CD14-positive monocyte (primary cell): ENCODE data around the gene CLBA1. TPM values are rescaled to one million over a fixed set of nuclear protein-coding genes. Genes with fewer than 3 reads are reported as not detected.

Experiments used
- DNase-seq, 3 donors: peaks; one replicate each; pipeline ENCODE4 v3.0.0-alpha.2; 2011 to 2022
- H2AFZ ChIP-seq: 2 replicates; pipeline ENCODE4 v1.6.0; 2012; ENCODE audit warnings: mild to moderate bottlenecking, low read depth, low read length, inconsistent platforms; ENCODE audit not compliant: insufficient read depth, poor library complexity, severe bottlenecking
- H3K27ac ChIP-seq, 2 donors: 1 replicate in 1 of 2; 2 replicates in 1 of 2; pipeline ENCODE4 v1.5.1; 2012 to 2013; ENCODE audit warnings: low read length in 2 of 2, control low read depth in 1 of 2, inconsistent platforms in 1 of 2, low read depth in 1 of 2, mild to moderate bottlenecking in 1 of 2
- H3K27me3 ChIP-seq, 2 donors: one replicate each; pipeline versions ENCODE4 v1.6.0 to v1.6.1; 2011 to 2013; ENCODE audit warnings: low read length in 2 of 2; ENCODE audit not compliant: control insufficient read depth in 2 of 2, insufficient read depth in 2 of 2
- H3K36me3 ChIP-seq, 2 donors: replicated peaks in 1 of 2; 1 replicate in 1 of 2; 2 replicates in 1 of 2; pipeline versions ENCODE4 v1.5.1 to v1.6.1; 2012 to 2013; ENCODE audit warnings: low read length in 2 of 2, control low read depth in 1 of 2, inconsistent platforms in 1 of 2, mild to moderate bottlenecking in 1 of 2; ENCODE audit not compliant: insufficient read depth in 2 of 2, control insufficient read depth in 1 of 2
- H3K4me1 ChIP-seq, 2 donors: 1 replicate in 1 of 2; 2 replicates in 1 of 2; pipeline versions ENCODE4 v1.5.1 to v1.6.1; 2012 to 2013; ENCODE audit warnings: low read length in 2 of 2, control low read depth in 1 of 2, inconsistent platforms in 1 of 2, mild to moderate bottlenecking in 1 of 2, moderate library complexity in 1 of 2; ENCODE audit not compliant: insufficient read depth in 2 of 2, control insufficient read depth in 1 of 2
- H3K4me2 ChIP-seq: replicated peaks from 2 replicates; pipeline ENCODE3; 2012; ENCODE audit warnings: low read length, moderate library complexity, mild to moderate bottlenecking; ENCODE audit not compliant: poor library complexity, severe bottlenecking; ENCODE audit errors: extremely low read depth
- H3K4me3 ChIP-seq, 3 experiments: fragments of 200-600 bp in 1 of 3; sonication (generic) in 1 of 3; replicated peaks in 1 of 3; 1 replicate in 2 of 3; 2 replicates in 1 of 3; pipeline ENCODE4 v1.5.1; 2011 to 2013; ENCODE audit warnings: low read length in 3 of 3, mild to moderate bottlenecking in 3 of 3, control low read depth in 2 of 3, low read depth in 2 of 3, inconsistent platforms in 1 of 3, moderate library complexity in 1 of 3
- H3K79me2 ChIP-seq: 2 replicates; pipeline ENCODE4 v1.6.0; 2012; ENCODE audit warnings: mild to moderate bottlenecking, control low read depth, inconsistent platforms, low read length, moderate library complexity; ENCODE audit not compliant: insufficient read depth
- H3K9ac ChIP-seq: 2 replicates; pipeline ENCODE4 v1.6.0; 2017; ENCODE audit warnings: low read length, mild to moderate bottlenecking; ENCODE audit not compliant: insufficient read depth, poor library complexity, severe bottlenecking
- H3K9me3 ChIP-seq, 2 donors: replicated peaks in 1 of 2; 1 replicate in 1 of 2; 2 replicates in 1 of 2; pipeline versions ENCODE4 v1.5.1 to v1.6.1; 2012 to 2013; ENCODE audit warnings: low read length in 2 of 2, control low read depth in 1 of 2; ENCODE audit not compliant: control insufficient read depth in 1 of 2, insufficient read depth in 1 of 2
- H4K20me1 ChIP-seq: 2 replicates; pipeline ENCODE4 v1.6.0; 2012; ENCODE audit warnings: mild to moderate bottlenecking, low read length, control low read depth, moderate library complexity; ENCODE audit not compliant: insufficient read depth
- H3K27ac Mint-ChIP-seq, 7 donors: one replicate each; pipeline ENCODE4 v1.8.0; 2020; ENCODE audit warnings: mild to moderate bottlenecking in 7 of 7, mixed read lengths in 7 of 7, moderate library complexity in 6 of 7, inconsistent platforms in 2 of 7
- H3K27me3 Mint-ChIP-seq, 3 donors: one replicate each; pipeline ENCODE4 v1.8.0; 2021 to 2022; ENCODE audit warnings: low read depth in 3 of 3, mild to moderate bottlenecking in 3 of 3, mixed read lengths in 3 of 3, moderate library complexity in 3 of 3, inconsistent platforms in 1 of 3
- H3K36me3 Mint-ChIP-seq, 2 donors: one replicate each; pipeline ENCODE4 v1.8.0; 2020; ENCODE audit warnings: mixed read lengths in 2 of 2, inconsistent platforms in 1 of 2, mild to moderate bottlenecking in 1 of 2
- H3K4me1 Mint-ChIP-seq: one replicate; pipeline ENCODE4 v1.8.0; 2020; ENCODE audit warnings: mild to moderate bottlenecking, mixed read lengths
- H3K4me3 Mint-ChIP-seq, 2 donors: one replicate each; pipeline ENCODE4 v1.8.0; 2020; ENCODE audit warnings: mild to moderate bottlenecking in 2 of 2, mixed read lengths in 2 of 2, moderate library complexity in 1 of 2
- H3K9me3 Mint-ChIP-seq, 7 donors: one replicate each; pipeline ENCODE4 v1.8.0; 2020 to 2022; ENCODE audit warnings: mixed read lengths in 7 of 7, mild to moderate bottlenecking in 6 of 7, moderate library complexity in 6 of 7, inconsistent platforms in 2 of 7
- WGBS: methylation state at CpG from one replicate; pipeline ENCODE4 v1.1.5; 2013; ENCODE audit warnings: missing lambda C conversion rate; ENCODE audit not compliant: insufficient coverage; 5-methylcytosine and 5-hydroxymethylcytosine counted together
- intact Hi-C, 2 donors: fragments of 100-400 bp; cut with micrococcal nuclease; formaldehyde crosslinking; loops; one replicate each; pipeline versions ENCODE4 v1.15.0 to v1.15.1; 2023
- polyA plus RNA-seq, 3 donors: library from polyadenylated mRNA; depleted of rRNA in 1 of 3; unstranded in 2 of 3; stranded (reverse) in 1 of 3; fragments of 300-500 nt in 2 of 3; fragments of >200 nt in 1 of 3; fragmentation: Illumina TruSeq in 2 of 3; gene quantifications; 1 replicate in 2 of 3; 2 replicates in 1 of 3; pipeline ENCODE4 v1.2.3, GENCODE V29; 2012 to 2021
- TF ChIP-seq, protein P1 (sequence below): fragments of 200-600 bp; IDR thresholded peaks from one replicate; pipeline ENCODE4 v1.8.0; 2022; ENCODE audit warnings: antibody characterized with exemption, mild to moderate bottlenecking

Gene CLBA1
- polyA plus RNA-seq, 3 donors, result 0.62 to 0.76 (median 0.63) TPM

DNA sequence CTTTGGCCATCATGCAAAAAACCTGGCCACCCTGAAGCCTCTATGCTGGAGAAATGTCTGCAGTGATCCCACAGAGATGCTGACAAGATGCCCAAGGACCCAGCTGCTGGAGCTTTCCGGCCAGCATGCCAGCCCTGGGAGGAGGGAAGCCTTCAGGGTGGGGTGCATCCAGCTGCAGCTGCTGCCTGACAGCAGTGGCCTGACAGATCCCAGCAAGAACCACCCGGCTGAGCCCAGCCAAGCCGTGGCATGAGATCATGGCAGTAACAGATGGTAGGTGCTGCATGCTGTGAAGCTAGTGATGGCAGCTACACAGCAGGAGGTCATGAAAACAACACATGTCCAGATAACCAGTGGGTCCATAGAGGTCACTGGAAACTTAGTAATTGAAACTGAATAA lies 13.8 kb downstream of the CLBA1 start:
- Mint-ChIP-seq H3K4me1 (no peaks in the 10 kb centered on the region), H3K9me3 (peaks cover 0 to 5% (median 0%) of the 10 kb centered on the region in 7 donors), H3K27ac (no peak overlapping the region), H3K4me3 (no peak overlapping the region), H3K27me3 (no peaks in the 10 kb centered on the region), H3K36me3 (no peaks in the 10 kb centered on the region)
- Histone ChIP-seq H3K79me2 (no peaks in the 10 kb centered on the region), H3K36me3 (no peaks in the 10 kb centered on the region), H3K4me2 (no peak overlapping the region), H3K4me3 (no peak overlapping the region), H3K4me1 (no peaks in the 10 kb centered on the region), H3K27ac (no peak overlapping the region), H3K9me3 (peaks cover 0 to 4% of the 10 kb centered on the region in 2 donors), H4K20me1 (no peaks in the 10 kb centered on the region), H2AFZ (no peak overlapping the region), H3K9ac (no peak overlapping the region), H3K27me3 (no peaks in the 10 kb centered on the region)
- TF ChIP-seq, protein P1, sequence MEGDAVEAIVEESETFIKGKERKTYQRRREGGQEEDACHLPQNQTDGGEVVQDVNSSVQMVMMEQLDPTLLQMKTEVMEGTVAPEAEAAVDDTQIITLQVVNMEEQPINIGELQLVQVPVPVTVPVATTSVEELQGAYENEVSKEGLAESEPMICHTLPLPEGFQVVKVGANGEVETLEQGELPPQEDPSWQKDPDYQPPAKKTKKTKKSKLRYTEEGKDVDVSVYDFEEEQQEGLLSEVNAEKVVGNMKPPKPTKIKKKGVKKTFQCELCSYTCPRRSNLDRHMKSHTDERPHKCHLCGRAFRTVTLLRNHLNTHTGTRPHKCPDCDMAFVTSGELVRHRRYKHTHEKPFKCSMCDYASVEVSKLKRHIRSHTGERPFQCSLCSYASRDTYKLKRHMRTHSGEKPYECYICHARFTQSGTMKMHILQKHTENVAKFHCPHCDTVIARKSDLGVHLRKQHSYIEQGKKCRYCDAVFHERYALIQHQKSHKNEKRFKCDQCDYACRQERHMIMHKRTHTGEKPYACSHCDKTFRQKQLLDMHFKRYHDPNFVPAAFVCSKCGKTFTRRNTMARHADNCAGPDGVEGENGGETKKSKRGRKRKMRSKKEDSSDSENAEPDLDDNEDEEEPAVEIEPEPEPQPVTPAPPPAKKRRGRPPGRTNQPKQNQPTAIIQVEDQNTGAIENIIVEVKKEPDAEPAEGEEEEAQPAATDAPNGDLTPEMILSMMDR, result no peak
- intact Hi-C loops, result no loop called here
- 97% methylated on average over 3 of the region's 3 CpGs for WGBS
- no peak for DNase-seq

DNA sequence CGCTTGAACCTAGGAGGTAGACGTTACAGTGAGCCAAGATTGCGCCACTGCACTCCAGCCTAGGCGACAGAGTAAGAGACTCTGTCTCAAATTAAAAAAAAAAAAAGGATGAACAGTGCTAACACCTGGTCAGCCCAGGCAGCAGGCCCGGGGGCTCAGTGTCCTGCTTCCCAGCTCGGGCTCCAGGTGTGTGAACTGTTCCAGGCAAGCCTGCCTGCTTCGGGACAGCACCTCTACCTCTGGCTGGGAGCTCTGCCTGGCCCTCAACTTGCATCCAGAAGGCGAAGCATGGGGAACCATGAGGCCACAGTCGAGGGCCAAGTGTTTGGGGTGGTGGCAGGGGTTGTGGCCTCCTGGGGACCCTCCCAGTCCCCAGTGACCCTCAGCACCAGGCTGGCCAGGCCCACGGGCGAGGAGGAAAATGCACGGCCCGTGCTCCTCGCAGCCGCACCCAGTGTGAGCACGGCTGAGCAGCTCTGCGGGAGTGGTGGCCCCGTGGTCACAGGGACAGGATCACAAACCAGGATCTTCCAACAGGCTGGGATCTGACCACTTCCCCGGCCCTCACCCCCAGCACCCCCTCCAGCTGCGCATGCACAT lies 19.8 kb downstream of the CLBA1 start:
- Histone ChIP-seq H3K4me1 (no peaks in the 10 kb centered on the region), H3K36me3 (peaks cover 28 to 41% of the 10 kb centered on the region in 2 donors), H3K9ac (no peak overlapping the region), H2AFZ (no peak overlapping the region), H3K9me3 (no peaks in the 10 kb centered on the region), H3K27me3 (no peaks in the 10 kb centered on the region), H3K79me2 (peaks cover 21% of the 10 kb centered on the region), H4K20me1 (no peaks in the 10 kb centered on the region), H3K27ac (no peak overlapping the region), H3K4me3 (no peak overlapping the region), H3K4me2 (no peak overlapping the region)
- H3K27me3 Mint-ChIP-seq, result no peaks in the 10 kb centered on the region
- H3K27ac Mint-ChIP-seq, result peak overlapping the region in 1 of 7 donors; percentile 60
- WGBS, result 78% methylated on average over 14 of the region's 20 CpGs
- TF ChIP-seq, protein P1, result no peak
- DNase-seq, result no peak
- H3K9me3 Mint-ChIP-seq, result peaks cover 0 to 2% (median 0%) of the 10 kb centered on the region in 7 donors
- intact Hi-C loops, result loop anchor here in 1 of 2 donors (10.0 kb wide), 1 partner anchor 871 kb away; the partner anchor contains the start of gene KIF26A
- peaks cover 26 to 42% of the 10 kb centered on the region in 2 donors for H3K36me3 Mint-ChIP-seq
- H3K4me3 Mint-ChIP-seq, result no peak overlapping the region
- H3K4me1 Mint-ChIP-seq, result no peaks in the 10 kb centered on the region
